HEK293 (cell line): ENCODE data around the gene CBFA2T2.

Experiments used
- CTCF ChIA-PET: fragments of 350-600 bp; formaldehyde crosslinking; extraction: SDS; loops from one replicate; lab custom pipeline; 2021; ENCODE audit warnings: antibody characterized with exemption; lab: Yijun Ruan, JAX
- POLR2A ChIA-PET: fragments of 300-600 bp; formaldehyde crosslinking; extraction: SDS; loops from one replicate; lab custom pipeline; 2020; ENCODE audit warnings: antibody characterized with exemption, inconsistent platforms; lab: Yijun Ruan, JAX
- H3K27ac ChIP-seq: fragments of 200-500 bp; sonication (Bioruptor generic); 2 replicates; pipeline ENCODE4 v1.5.1; 2014; ENCODE audit warnings: low read depth, low read length, control low read depth, inconsistent platforms; ENCODE audit errors: extremely low read depth
- H3K36me3 ChIP-seq, 2 experiments: fragments of 200-500 bp in 1 of 2; sonication (Bioruptor generic) in 1 of 2; 1 replicate in 1 of 2; 2 replicates in 1 of 2; pipeline ENCODE4 v1.5.1; 2014 to 2017; ENCODE audit warnings: inconsistent platforms in 2 of 2, low read length in 2 of 2; ENCODE audit not compliant: control insufficient read depth in 2 of 2, insufficient read depth in 1 of 2
- H3K4me1 ChIP-seq: fragments of 200-500 bp; sonication (Bioruptor generic); 2 replicates; pipeline ENCODE4 v1.5.1; 2014; ENCODE audit warnings: mild to moderate bottlenecking, low read length, inconsistent platforms; ENCODE audit not compliant: control insufficient read depth, insufficient read depth
- H3K4me3 ChIP-seq: 2 replicates; pipeline ENCODE4 v1.5.1; 2011; ENCODE audit warnings: low read depth, mild to moderate bottlenecking, control low read depth, low read length, moderate library complexity
- H3K9me3 ChIP-seq: fragments of 200-500 bp; sonication (Bioruptor generic); 2 replicates; pipeline ENCODE4 v1.5.1; 2014; ENCODE audit warnings: low read depth, low read length, inconsistent platforms; ENCODE audit not compliant: control insufficient read depth, insufficient read depth
- GLIS1 ChIP-seq: fragments of 450-650 bp; formaldehyde crosslinking; IDR thresholded peaks from 2 replicates; pipeline ENCODE4 v1.5.1; 2016; ENCODE audit warnings: missing biosample characterization, missing genetic modification characterization
- INSM2 ChIP-seq: fragments of 450-650 bp; formaldehyde crosslinking; IDR thresholded peaks from 2 replicates; pipeline ENCODE4 v1.5.1; 2016; ENCODE audit warnings: missing biosample characterization, missing genetic modification characterization
- KLF17 ChIP-seq: fragments of 450-650 bp; formaldehyde crosslinking; IDR thresholded peaks from 2 replicates; pipeline ENCODE4 v1.5.1; 2016; ENCODE audit warnings: missing biosample characterization, missing genetic modification characterization
- KLF9 ChIP-seq: fragments of 450-650 bp; formaldehyde crosslinking; IDR thresholded peaks from 2 replicates; pipeline ENCODE4 v1.5.1; 2016; ENCODE audit warnings: missing biosample characterization, missing genetic modification characterization, low read depth
- MZF1 ChIP-seq: fragments of 450-650 bp; formaldehyde crosslinking; IDR thresholded peaks from 2 replicates; pipeline ENCODE4 v1.5.1; 2017; ENCODE audit warnings: missing biosample characterization, missing genetic modification characterization, borderline replicate concordance
- PRDM4 ChIP-seq: fragments of 450-650 bp; formaldehyde crosslinking; IDR thresholded peaks from 2 replicates; pipeline ENCODE4 v1.5.1; 2017; ENCODE audit warnings: missing biosample characterization, missing genetic modification characterization
- SCRT2 ChIP-seq: fragments of 450-650 bp; formaldehyde crosslinking; IDR thresholded peaks from 2 replicates; pipeline ENCODE4 v1.5.1; 2016; ENCODE audit warnings: missing biosample characterization, missing genetic modification characterization
- SP2 ChIP-seq: fragments of 450-650 bp; formaldehyde crosslinking; IDR thresholded peaks from 2 replicates; pipeline ENCODE4 v1.5.1; 2016; ENCODE audit warnings: missing biosample characterization, missing genetic modification characterization
- SP3 ChIP-seq: fragments of 450-650 bp; formaldehyde crosslinking; IDR thresholded peaks from 2 replicates; pipeline ENCODE4 v1.5.1; 2016; ENCODE audit warnings: missing biosample characterization, missing genetic modification characterization
- SP7 ChIP-seq: fragments of 450-650 bp; formaldehyde crosslinking; IDR thresholded peaks from 2 replicates; pipeline ENCODE4 v1.5.1; 2016; ENCODE audit warnings: missing biosample characterization, missing genetic modification characterization
- WT1 ChIP-seq: fragments of 450-650 bp; formaldehyde crosslinking; IDR thresholded peaks from 2 replicates; pipeline ENCODE4 v1.5.1; 2016; ENCODE audit warnings: missing biosample characterization, missing genetic modification characterization
- ZBTB17 ChIP-seq: fragments of 450-650 bp; formaldehyde crosslinking; IDR thresholded peaks from 2 replicates; pipeline ENCODE4 v1.5.1; 2016; ENCODE audit warnings: missing biosample characterization, missing genetic modification characterization
- ZBTB20 ChIP-seq: fragments of 450-650 bp; formaldehyde crosslinking; IDR thresholded peaks from 2 replicates; pipeline ENCODE4 v1.5.1; 2016; ENCODE audit warnings: missing biosample characterization, missing genetic modification characterization
- ZIC2 ChIP-seq: fragments of 450-650 bp; formaldehyde crosslinking; IDR thresholded peaks from 2 replicates; pipeline ENCODE4 v1.5.1; 2016; ENCODE audit warnings: missing biosample characterization, missing genetic modification characterization
- ZNF155 ChIP-seq: fragments of 450-650 bp; formaldehyde crosslinking; IDR thresholded peaks from 2 replicates; pipeline ENCODE4 v1.5.1; 2016; ENCODE audit warnings: missing biosample characterization, missing genetic modification characterization
- ZNF223 ChIP-seq: fragments of 450-650 bp; formaldehyde crosslinking; IDR thresholded peaks from 2 replicates; pipeline ENCODE4 v1.5.1; 2016; ENCODE audit warnings: missing biosample characterization, missing genetic modification characterization
- ZNF280D ChIP-seq: fragments of 450-650 bp; formaldehyde crosslinking; IDR thresholded peaks from 2 replicates; pipeline ENCODE4 v1.5.1; 2016; ENCODE audit warnings: missing biosample characterization, missing genetic modification characterization
- ZNF341 ChIP-seq: fragments of 450-650 bp; formaldehyde crosslinking; IDR thresholded peaks from 2 replicates; pipeline ENCODE4; 2016; ENCODE audit warnings: low read depth, missing biosample characterization, missing genetic modification characterization
- ZNF501 ChIP-seq: fragments of 450-650 bp; formaldehyde crosslinking; IDR thresholded peaks from 2 replicates; pipeline ENCODE4 v1.5.1; 2016; ENCODE audit warnings: missing biosample characterization, missing genetic modification characterization
- ZNF571 ChIP-seq: fragments of 450-650 bp; formaldehyde crosslinking; IDR thresholded peaks from 2 replicates; pipeline ENCODE4 v1.5.0; 2017; ENCODE audit warnings: missing biosample characterization, missing genetic modification characterization
- ZNF596 ChIP-seq: fragments of 450-650 bp; IDR thresholded peaks from 2 replicates; pipeline ENCODE4 v1.5.0; 2018; ENCODE audit warnings: missing biosample characterization, mild to moderate bottlenecking, missing genetic modification characterization, moderate library complexity
- ZNF645 ChIP-seq: fragments of 450-650 bp; formaldehyde crosslinking; IDR thresholded peaks from 2 replicates; pipeline ENCODE4; 2016; ENCODE audit warnings: missing biosample characterization, missing genetic modification characterization
- ZNF701 ChIP-seq: fragments of 450-650 bp; formaldehyde crosslinking; IDR thresholded peaks from 2 replicates; pipeline ENCODE4 v1.5.1; 2016; ENCODE audit warnings: missing biosample characterization, missing genetic modification characterization
- ZNF704 ChIP-seq: fragments of 450-650 bp; formaldehyde crosslinking; IDR thresholded peaks from 2 replicates; pipeline ENCODE4 v1.5.1; 2016; ENCODE audit warnings: missing biosample characterization, missing genetic modification characterization
- ZNF792 ChIP-seq: fragments of 450-650 bp; formaldehyde crosslinking; IDR thresholded peaks from 2 replicates; pipeline ENCODE4 v1.5.1; 2016; ENCODE audit warnings: missing biosample characterization, missing genetic modification characterization
- ZSCAN16 ChIP-seq: fragments of 450-650 bp; formaldehyde crosslinking; IDR thresholded peaks from 2 replicates; pipeline ENCODE4 v1.5.1; 2016; ENCODE audit warnings: missing biosample characterization, missing genetic modification characterization
- ZSCAN5A ChIP-seq: fragments of 450-650 bp; formaldehyde crosslinking; IDR thresholded peaks from 2 replicates; pipeline ENCODE4 v1.5.1; 2016; ENCODE audit warnings: missing biosample characterization, missing genetic modification characterization

The CBFA2T2 gene

GRCh38 chr20:33664762-33665144, 174.9 kb downstream of the CBFA2T2 start:
- no peak overlapping the region for H3K4me3 ChIP-seq
- POLR2A ChIA-PET: interaction anchor here (1.2 to 3.2 kb wide), 5 partner anchors 10 to 263 kb away, joined by 4 to 23 read pairs (median 10); partner anchors contain the start of genes CBFA2T2, CDK5RAP1 and NECAB3
- H3K27ac ChIP-seq: no peak overlapping the region
- no peaks in the 10 kb centered on the region for H3K4me1 ChIP-seq
- H3K9me3 ChIP-seq: no peaks in the 10 kb centered on the region
- H3K36me3 ChIP-seq: peaks cover 0 to 40% of the 10 kb centered on the region in 2 experiments; a peak in 1 of 3 replicates
- CTCF ChIA-PET: interaction anchor here (0.6 to 1.4 kb wide), 3 partner anchors 16 to 207 kb away, joined by 3 to 6 read pairs (median 4); no protein-coding TSS in a partner anchor
- TF ChIP-seq ZBTB20 (tag by site-specific recombination) (peak; percentile 18), ZBTB17 (tag by site-specific recombination) (peak; percentile 55), SP3 (peak; percentile 25; the same call in 1 of the 2 replicates), ZSCAN5A (tag by site-specific recombination) (no peak), WT1 (no peak), INSM2 (tag by site-specific recombination) (no peak), ZNF645 (no peak), ZNF792 (tag by site-specific recombination) (no peak), SP2 (tag by site-specific recombination) (peak; percentile 41), KLF17 (tag by site-specific recombination) (no peak), ZSCAN16 (no peak), ZNF704 (tag by site-specific recombination) (no peak), GLIS1 (tag by site-specific recombination) (no peak), PRDM4 (tag by site-specific recombination) (no peak), ZNF223 (tag by site-specific recombination) (no peak), ZNF596 (tag by site-specific recombination) (no peak), SCRT2 (tag by site-specific recombination) (peak; percentile 51; the same call in 1 of the 2 replicates), ZNF280D (tag by site-specific recombination) (no peak), SP7 (tag by site-specific recombination) (no peak), ZNF155 (tag by site-specific recombination) (no peak), ZIC2 (tag by site-specific recombination) (no peak), MZF1 (tag by site-specific recombination) (no peak), ZNF571 (no peak), ZNF341 (tag by site-specific recombination) (no peak), ZNF501 (tag by site-specific recombination) (no peak), ZNF701 (tag by site-specific recombination) (no peak), KLF9 (tag by site-specific recombination) (no peak)
